C4-2B (cell line): ENCODE results near the gene IFITM5.

Experiments used
- ZFX ChIP-seq: fragments of 450-650 bp; IDR thresholded peaks from 2 replicates; pipeline ENCODE4 v1.6.1; 2017
- TF ChIP-seq, protein P1 (sequence below): fragments of 450-650 bp; conservative IDR thresholded peaks from 2 replicates; pipeline ENCODE4 v1.5.1; 2017; ENCODE audit warnings: mild to moderate bottlenecking

DNA sequence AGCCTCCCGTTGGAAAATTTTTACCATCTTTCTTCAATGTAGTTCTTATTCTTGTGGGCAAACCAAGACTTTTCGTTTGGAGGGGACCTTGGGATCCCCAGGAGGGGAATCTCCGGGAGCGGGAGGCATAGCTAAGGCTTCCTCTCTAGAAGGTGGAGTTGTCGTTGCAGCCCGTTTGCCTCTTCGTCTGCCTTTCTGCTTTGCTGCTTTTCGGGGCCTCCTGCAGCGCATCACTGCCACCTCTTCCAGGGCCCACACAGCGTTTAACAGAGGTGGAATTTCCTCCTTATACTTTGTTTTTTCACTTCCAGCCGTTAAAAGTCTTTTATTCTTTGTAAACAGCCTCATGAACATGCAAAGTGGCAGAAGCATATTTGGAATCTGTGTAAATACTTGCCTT is 24.8 kb upstream of the IFITM5 start:
- TF ChIP-seq, protein P1, sequence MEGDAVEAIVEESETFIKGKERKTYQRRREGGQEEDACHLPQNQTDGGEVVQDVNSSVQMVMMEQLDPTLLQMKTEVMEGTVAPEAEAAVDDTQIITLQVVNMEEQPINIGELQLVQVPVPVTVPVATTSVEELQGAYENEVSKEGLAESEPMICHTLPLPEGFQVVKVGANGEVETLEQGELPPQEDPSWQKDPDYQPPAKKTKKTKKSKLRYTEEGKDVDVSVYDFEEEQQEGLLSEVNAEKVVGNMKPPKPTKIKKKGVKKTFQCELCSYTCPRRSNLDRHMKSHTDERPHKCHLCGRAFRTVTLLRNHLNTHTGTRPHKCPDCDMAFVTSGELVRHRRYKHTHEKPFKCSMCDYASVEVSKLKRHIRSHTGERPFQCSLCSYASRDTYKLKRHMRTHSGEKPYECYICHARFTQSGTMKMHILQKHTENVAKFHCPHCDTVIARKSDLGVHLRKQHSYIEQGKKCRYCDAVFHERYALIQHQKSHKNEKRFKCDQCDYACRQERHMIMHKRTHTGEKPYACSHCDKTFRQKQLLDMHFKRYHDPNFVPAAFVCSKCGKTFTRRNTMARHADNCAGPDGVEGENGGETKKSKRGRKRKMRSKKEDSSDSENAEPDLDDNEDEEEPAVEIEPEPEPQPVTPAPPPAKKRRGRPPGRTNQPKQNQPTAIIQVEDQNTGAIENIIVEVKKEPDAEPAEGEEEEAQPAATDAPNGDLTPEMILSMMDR: no peak
- TF ChIP-seq ZFX: no peak
